Natural killer cell (primary cell): ENCODE data around the gene PSD4. TPM values are rescaled to one million over a fixed set of nuclear protein-coding genes. Genes with fewer than 3 reads are reported as not detected.

Source experiments
- ATAC-seq, 3 donors: fragments of 150-1000 bp in 2 of 3; fragments of 200-7000 bp in 1 of 3; cut with Tn5 transposase; 1 replicate in 1 of 3; 2 replicates in 2 of 3; pipeline ENCODE4 v1.10.0; 2021; ENCODE audit warnings: mild to moderate bottlenecking in 2 of 3, moderate library complexity in 2 of 3
- DNase-seq, 2 donors: peaks; one replicate each; pipeline versions ENCODE4 v3.0.0 to v3.0.0-alpha.2; 2013 to 2021; ENCODE audit warnings: mixed read lengths in 1 of 2
- H3K27ac ChIP-seq: one replicate; pipeline ENCODE4 v1.5.1; 2013; ENCODE audit warnings: mild to moderate bottlenecking, low read length
- H3K27me3 ChIP-seq: one replicate; pipeline ENCODE4 v1.6.1; 2013; ENCODE audit warnings: low read length; ENCODE audit not compliant: control insufficient read depth, insufficient read depth
- H3K36me3 ChIP-seq: one replicate; pipeline ENCODE4 v1.6.1; 2013; ENCODE audit warnings: low read length; ENCODE audit not compliant: control insufficient read depth, insufficient read depth
- H3K4me1 ChIP-seq: one replicate; pipeline ENCODE4 v1.6.1; 2013; ENCODE audit warnings: low read length; ENCODE audit not compliant: control insufficient read depth, insufficient read depth
- H3K4me3 ChIP-seq: one replicate; pipeline ENCODE4 v1.5.1; 2013; ENCODE audit warnings: low read length
- H3K9me3 ChIP-seq: one replicate; pipeline ENCODE4 v1.6.1; 2013; ENCODE audit warnings: low read length; ENCODE audit not compliant: control insufficient read depth, insufficient read depth
- H3K27ac Mint-ChIP-seq, 2 donors: one replicate each; pipeline ENCODE4 v1.8.0; 2022; ENCODE audit warnings: mild to moderate bottlenecking in 2 of 2, mixed read lengths in 2 of 2, moderate library complexity in 1 of 2
- H3K27me3 Mint-ChIP-seq, 2 donors: one replicate each; pipeline ENCODE4 v1.8.0; 2022; ENCODE audit warnings: low read depth in 2 of 2, mixed read lengths in 2 of 2
- H3K36me3 Mint-ChIP-seq: one replicate; pipeline ENCODE4 v1.8.0; 2022; ENCODE audit warnings: mixed read lengths
- H3K4me1 Mint-ChIP-seq, 2 donors: one replicate each; pipeline ENCODE4 v1.8.0; 2022; ENCODE audit warnings: mixed read lengths in 2 of 2
- H3K4me3 Mint-ChIP-seq: one replicate; pipeline ENCODE4 v1.8.0; 2022; ENCODE audit warnings: mild to moderate bottlenecking, moderate library complexity, mixed read lengths
- H3K9me3 Mint-ChIP-seq, 2 donors: one replicate each; pipeline ENCODE4 v1.8.0; 2022; ENCODE audit warnings: mixed read lengths in 2 of 2
- CTCF ChIP-seq: fragments of 200-600 bp; IDR thresholded peaks from one replicate; pipeline ENCODE4 v1.8.0; 2022; ENCODE audit warnings: antibody characterized with exemption
- WGBS: methylation state at CpG from one replicate; pipeline ENCODE4 v1.1.7; 2013; ENCODE audit warnings: missing lambda C conversion rate; ENCODE audit not compliant: insufficient coverage; 5-methylcytosine and 5-hydroxymethylcytosine counted together
- intact Hi-C: fragments of 100-400 bp; cut with micrococcal nuclease; formaldehyde crosslinking; loops from one replicate; pipeline ENCODE4 v1.14.2; 2022
- total RNA-seq, 4 donors: library from RNA; stranded (reverse); fragments of 120-200 nt in 1 of 4; gene quantifications; one replicate each; pipeline versions ENCODE4 v1.2.3 to v1.2.4, GENCODE V29; 2013 to 2022

Gene PSD4
- total RNA-seq, 3 donors from 2014 or later (not counting 1 experiment from before 2014, with no cell fraction given), result 280 to 347 (median 340) TPM

- Histone ChIP-seq H3K27me3 (no peaks in the 10 kb centered on the region), H3K4me3 (no peak overlapping the region), H3K27ac (no peak overlapping the region), H3K9me3 (no peaks in the 10 kb centered on the region), H3K36me3 (no peaks in the 10 kb centered on the region), H3K4me1 (peaks cover 11% of the 10 kb centered on the region)
- peaks cover 0 to 2% of the 10 kb centered on the region in 2 donors for H3K27me3 Mint-ChIP-seq
- no peak for ATAC-seq
- no peak for TF ChIP-seq CTCF
- WGBS, result 60% methylated on average over 10 of the region's 10 CpGs
- no peak overlapping the region for H3K27ac Mint-ChIP-seq
- peak in 1 of 2 donors; percentile 29 for DNase-seq
- no peaks in the 10 kb centered on the region for H3K36me3 Mint-ChIP-seq
- intact Hi-C loops, result no loop called here
- peaks cover 14 to 15% of the 10 kb centered on the region in 2 donors for H3K4me1 Mint-ChIP-seq
- H3K9me3 Mint-ChIP-seq, result no peaks in the 10 kb centered on the region
- peak overlapping the region; percentile 76 for H3K4me3 Mint-ChIP-seq
Measured at GRCh38 chr2:113156278-113157117, 17.3 kb upstream of the PSD4 start.

GRCh38 chr2:113157118-113157896 is 16.5 kb upstream of the PSD4 start:
- H3K4me3 ChIP-seq, result peak overlapping the region; percentile 62
- H3K36me3 ChIP-seq, result no peaks in the 10 kb centered on the region
- DNase-seq, result peak in 1 of 2 donors; percentile 63
- no peak overlapping the region for H3K27ac ChIP-seq
- H3K9me3 Mint-ChIP-seq, result no peaks in the 10 kb centered on the region
- peak overlapping the region; percentile 53 to 68 for H3K27ac Mint-ChIP-seq
- no peaks in the 10 kb centered on the region for H3K9me3 ChIP-seq
- H3K4me1 Mint-ChIP-seq, result peaks cover 14 to 15% of the 10 kb centered on the region in 2 donors
- H3K4me1 ChIP-seq, result peaks cover 11% of the 10 kb centered on the region
- ATAC-seq, result peak; percentile 84 to 90 (median 89)
- intact Hi-C loops, result no loop called here
- H3K36me3 Mint-ChIP-seq, result no peaks in the 10 kb centered on the region
- no peak for TF ChIP-seq CTCF
- no peaks in the 10 kb centered on the region for H3K27me3 Mint-ChIP-seq
- peak overlapping the region; percentile 90 for H3K4me3 Mint-ChIP-seq
- under 1% methylated on average over 90 of the region's 92 CpGs for WGBS
- no peaks in the 10 kb centered on the region for H3K27me3 ChIP-seq

GRCh38 chr2:113157897-113158753 is 15.6 kb upstream of the PSD4 start:
- Mint-ChIP-seq H3K27me3 (no peaks in the 10 kb centered on the region), H3K9me3 (no peaks in the 10 kb centered on the region), H3K36me3 (no peaks in the 10 kb centered on the region), H3K4me1 (peaks cover 15 to 18% of the 10 kb centered on the region in 2 donors), H3K4me3 (peak overlapping the region; percentile 90), H3K27ac (peak overlapping the region; percentile 53 to 68)
- TF ChIP-seq CTCF, result no peak
- Histone ChIP-seq H3K9me3 (no peaks in the 10 kb centered on the region), H3K4me3 (peak overlapping the region; percentile 62), H3K27me3 (no peaks in the 10 kb centered on the region), H3K4me1 (peaks cover 11% of the 10 kb centered on the region), H3K36me3 (no peaks in the 10 kb centered on the region), H3K27ac (no peak overlapping the region)
- 56% methylated on average over 9 of the region's 10 CpGs for WGBS
- intact Hi-C loops, result no loop called here
- DNase-seq (no peak), ATAC-seq (peak in 1 of 3 donors; percentile 34)
